H1 (cell line): Measurements from ENCODE around the gene NCK1. TPM values are rescaled to one million over a fixed set of nuclear protein-coding genes. Genes with fewer than 3 reads are reported as not detected.

Experiments
- EGR1 ChIP-seq: IDR thresholded peaks from 2 replicates; pipeline ENCODE4 v1.6.1; 2011; ENCODE audit warnings: low read depth, low read length, borderline replicate concordance
- EP300 ChIP-seq, 2 experiments: IDR thresholded peaks; 1 replicate in 1 of 2; 2 replicates in 1 of 2; pipeline ENCODE4 v1.6.1; 2011 to 2012; ENCODE audit warnings: low read depth in 2 of 2, low read length in 2 of 2, mild to moderate bottlenecking in 2 of 2, borderline replicate concordance in 1 of 2, inconsistent platforms in 1 of 2, moderate library complexity in 1 of 2
- SP4 ChIP-seq: IDR thresholded peaks from 2 replicates; pipeline ENCODE4 v1.6.1; 2012; ENCODE audit warnings: low read length, inconsistent platforms
- SRF ChIP-seq: IDR thresholded peaks from 2 replicates; pipeline ENCODE4 v1.6.1; 2011; ENCODE audit warnings: mild to moderate bottlenecking, low read depth, low read length, moderate library complexity
- polyA plus RNA-seq, 7 experiments: library from polyadenylated mRNA; depleted of rRNA in 3 of 7; stranded (reverse) in 5 of 7; unstranded in 2 of 7; fragments of >200 nt in 5 of 7; fragments of 200-250 nt in 2 of 7; gene quantifications; 1 replicate in 5 of 7; 2 replicates in 1 of 7; 4 replicates in 1 of 7; pipeline versions ENCODE4 v1.2.1 to v1.2.3, GENCODE V29; 2011 to 2013; ENCODE audit warnings: missing spikeins in 2 of 7, mixed read lengths in 2 of 7
- total RNA-seq: library from RNA; stranded (reverse); fragmentation: NEBNext Ultra II Directional; extraction: Animal tissue kit (Norgen Biotek cat#: 25700); gene quantifications from 2 replicates; pipeline ENCODE4 v1.2.1, GENCODE V29; 2021

The NCK1 gene
- total and polyA plus RNA-seq, 2 of the 8 experiments (the other 6 are each of a cell fraction or from before 2014, with no cell fraction given): 10.0 to 28.5 TPM

GRCh38 chr3:136990826-136991225, 128.8 kb downstream of the NCK1 start (continued):
- no peak for TF ChIP-seq EP300 (IDR thresholded peaks at IDR 0.05; ENCODE audit: borderline replicate concordance in 1 of 2, low read depth in 2 of 2, low read length in 2 of 2)
- TF ChIP-seq EGR1: no peak
- TF ChIP-seq SP4: no peak
- TF ChIP-seq SRF: no peak
